ENCODE results near the gene RERE.
"Not testable (repeated sequence)": the region's sequence is repeated elsewhere in the genome, so short reads cannot be mapped to it uniquely, and the experiment has no call there.

RERE gene

GRCh38 chr1:8711151-8711550, 106.3 kb downstream of the RERE start:
- Histone ChIP-seq H3K4me1 (ENCODE audit: insufficient read depth, low read length) (peaks cover 44% of the 10 kb centered on the region), H2AFZ (ENCODE audit: low read depth, low read length) (no peak overlapping the region), H3K4me3 (ENCODE audit: low read length) (no peak overlapping the region), H3K36me3 (ENCODE audit: insufficient read depth, low read length) (no peaks in the 10 kb centered on the region), H3K27me3 (ENCODE audit: insufficient read depth, low read length) (no peaks in the 10 kb centered on the region), H3K9me3 (ENCODE audit: low read length) (no peaks in the 10 kb centered on the region)

DNA sequence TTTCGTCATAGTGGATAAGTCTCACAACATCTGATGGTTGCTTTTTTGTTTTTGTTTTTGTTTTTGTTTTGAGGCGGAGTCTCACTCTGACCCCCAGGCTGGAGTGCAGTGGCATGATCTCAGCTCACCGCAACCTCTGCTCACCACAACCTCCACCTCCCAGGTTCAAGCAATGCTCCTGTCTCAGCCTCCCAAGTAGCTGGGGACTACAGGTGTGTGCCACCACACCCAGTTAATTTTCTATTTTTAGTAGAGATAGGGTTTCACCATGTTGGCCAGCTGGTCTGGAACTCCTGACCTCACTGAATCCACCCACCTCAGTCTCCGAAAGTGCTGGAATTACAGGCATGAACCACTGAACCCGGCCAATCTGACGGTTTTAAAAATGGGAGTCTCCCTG, 109.2 kb downstream of the RERE start:
- no peaks in the 10 kb centered on the region for H3K27me3 ChIP-seq (ENCODE audit: insufficient read depth, low read length)
- peaks cover 70% of the 10 kb centered on the region for H3K4me1 ChIP-seq (ENCODE audit: insufficient read depth, low read length)
- no peaks in the 10 kb centered on the region for H3K9me3 ChIP-seq (ENCODE audit: low read length)
- H3K4me3 ChIP-seq (ENCODE audit: low read length), result no peak overlapping the region
- no peaks in the 10 kb centered on the region for H3K36me3 ChIP-seq (ENCODE audit: insufficient read depth, low read length)
- H2AFZ ChIP-seq (ENCODE audit: low read depth, low read length), result no peak overlapping the region

- H3K4me3 ChIP-seq (ENCODE audit: low read length), result peak overlapping the region; percentile 11
- peaks cover 59% of the 10 kb centered on the region for H3K4me1 ChIP-seq (ENCODE audit: insufficient read depth, low read length)
- H3K27me3 ChIP-seq (ENCODE audit: insufficient read depth, low read length), result no peaks in the 10 kb centered on the region
- no peaks in the 10 kb centered on the region for H3K36me3 ChIP-seq (ENCODE audit: insufficient read depth, low read length)
- no peaks in the 10 kb centered on the region for H3K9me3 ChIP-seq (ENCODE audit: low read length)
- no peak overlapping the region for H2AFZ ChIP-seq (ENCODE audit: low read depth, low read length)
Measured at GRCh38 chr1:8706995-8707396, 110.4 kb downstream of the RERE start.

GRCh38 chr1:8706291-8706690, 111.1 kb downstream of the RERE start:
- no peak overlapping the region for H2AFZ ChIP-seq (ENCODE audit: low read depth, low read length)
- no peaks in the 10 kb centered on the region for H3K9me3 ChIP-seq (ENCODE audit: low read length)
- H3K4me3 ChIP-seq (ENCODE audit: low read length), result no peak overlapping the region
- peaks cover 52% of the 10 kb centered on the region for H3K4me1 ChIP-seq (ENCODE audit: insufficient read depth, low read length)
- H3K36me3 ChIP-seq (ENCODE audit: insufficient read depth, low read length), result no peaks in the 10 kb centered on the region
- H3K27me3 ChIP-seq (ENCODE audit: insufficient read depth, low read length), result no peaks in the 10 kb centered on the region

GRCh38 chr1:8704866-8705506, 112.5 kb downstream of the RERE start:
- peaks cover 53% of the 10 kb centered on the region for H3K4me1 ChIP-seq (ENCODE audit: insufficient read depth, low read length)
- H3K9me3 ChIP-seq (ENCODE audit: low read length), result no peaks in the 10 kb centered on the region
- no peaks in the 10 kb centered on the region for H3K27me3 ChIP-seq (ENCODE audit: insufficient read depth, low read length)
- no peak overlapping the region for H3K4me3 ChIP-seq (ENCODE audit: low read length)
- no peaks in the 10 kb centered on the region for H3K36me3 ChIP-seq (ENCODE audit: insufficient read depth, low read length)
- H2AFZ ChIP-seq (ENCODE audit: low read depth, low read length), result no peak overlapping the region

- Histone ChIP-seq H3K4me3 (ENCODE audit: low read length) (peak overlapping the region; percentile 74), H3K36me3 (ENCODE audit: insufficient read depth, low read length) (no peaks in the 10 kb centered on the region), H2AFZ (ENCODE audit: low read depth, low read length) (no peak overlapping the region), H3K27me3 (ENCODE audit: insufficient read depth, low read length) (no peaks in the 10 kb centered on the region), H3K4me1 (ENCODE audit: insufficient read depth, low read length) (peaks cover 58% of the 10 kb centered on the region), H3K9me3 (ENCODE audit: low read length) (no peaks in the 10 kb centered on the region)
Measured at GRCh38 chr1:8702850-8703810, 114.3 kb downstream of the RERE start.

GRCh38 chr1:8702472-8702849, 115.0 kb downstream of the RERE start:
- H3K27me3 ChIP-seq (ENCODE audit: insufficient read depth, low read length), result no peaks in the 10 kb centered on the region
- H3K4me3 ChIP-seq (ENCODE audit: low read length), result peak overlapping the region; percentile 74
- H3K4me1 ChIP-seq (ENCODE audit: insufficient read depth, low read length), result peaks cover 53% of the 10 kb centered on the region
- no peaks in the 10 kb centered on the region for H3K36me3 ChIP-seq (ENCODE audit: insufficient read depth, low read length)
- no peaks in the 10 kb centered on the region for H3K9me3 ChIP-seq (ENCODE audit: low read length)
- no peak overlapping the region for H2AFZ ChIP-seq (ENCODE audit: low read depth, low read length)

DNA sequence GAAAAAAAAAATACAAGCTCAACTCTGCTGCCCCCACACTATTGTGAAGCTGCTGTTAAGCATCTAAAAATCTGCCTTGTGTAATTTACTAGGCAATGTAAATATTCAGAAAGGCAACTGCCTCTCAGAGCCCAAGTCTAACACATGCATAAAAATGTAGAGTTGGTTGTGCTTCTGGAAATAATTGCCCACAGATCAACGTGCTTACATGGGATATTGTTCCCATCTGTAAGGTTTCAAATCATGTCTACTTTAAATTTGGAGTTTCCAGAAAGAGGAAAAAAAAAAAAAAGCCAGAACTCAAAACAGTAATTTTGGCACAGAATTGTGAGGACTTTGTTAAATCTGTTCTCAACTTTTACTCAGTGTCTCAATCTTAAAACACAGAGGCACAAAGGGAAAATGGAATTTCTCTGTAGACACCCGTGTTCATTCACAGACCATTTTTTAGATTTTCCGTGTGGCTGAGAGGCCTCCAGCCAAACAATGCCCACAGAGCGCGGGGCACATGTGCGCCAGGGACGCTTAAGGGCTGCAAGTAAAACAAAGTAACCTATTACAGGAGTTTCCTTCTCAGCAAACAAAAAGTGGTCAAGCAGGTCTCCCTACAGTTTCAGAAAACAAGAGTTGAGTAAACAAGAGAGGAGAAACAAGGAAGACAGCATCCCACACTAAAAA, 115.5 kb downstream of the RERE start:
- Histone ChIP-seq H3K27me3 (ENCODE audit: insufficient read depth, low read length) (no peaks in the 10 kb centered on the region), H3K36me3 (ENCODE audit: insufficient read depth, low read length) (no peaks in the 10 kb centered on the region), H2AFZ (ENCODE audit: low read depth, low read length) (no peak overlapping the region), H3K9me3 (ENCODE audit: low read length) (no peaks in the 10 kb centered on the region), H3K4me1 (ENCODE audit: insufficient read depth, low read length) (peaks cover 49% of the 10 kb centered on the region), H3K4me3 (ENCODE audit: low read length) (peak overlapping the region; percentile 74)

DNA sequence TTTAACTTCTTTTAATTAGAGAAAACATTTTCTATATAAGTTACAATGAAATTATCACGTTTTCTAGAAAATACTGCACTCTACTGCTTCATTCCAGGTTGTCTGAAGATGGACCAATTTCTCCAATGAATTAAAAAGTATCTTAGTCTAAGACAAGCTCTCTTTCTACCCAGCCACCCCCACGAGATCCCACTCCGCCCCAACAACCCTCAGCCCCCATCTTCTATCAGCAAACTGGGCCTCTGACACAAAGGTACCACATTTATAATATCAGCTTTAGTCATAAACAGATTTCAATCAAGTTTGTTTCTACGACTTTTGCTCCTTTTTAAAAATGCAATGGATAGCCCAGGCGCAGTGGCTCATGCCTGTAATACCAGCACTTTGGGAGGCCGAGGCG, 117.8 kb downstream of the RERE start:
- Histone ChIP-seq H3K27me3 (ENCODE audit: insufficient read depth, low read length) (no peaks in the 10 kb centered on the region), H3K9me3 (ENCODE audit: low read length) (no peaks in the 10 kb centered on the region), H2AFZ (ENCODE audit: low read depth, low read length) (no peak overlapping the region), H3K36me3 (ENCODE audit: insufficient read depth, low read length) (no peaks in the 10 kb centered on the region), H3K4me3 (ENCODE audit: low read length) (no peak overlapping the region), H3K4me1 (ENCODE audit: insufficient read depth, low read length) (peaks cover 29% of the 10 kb centered on the region)

GRCh38 chr1:8698937-8699447, 118.4 kb downstream of the RERE start:
- H3K4me1 ChIP-seq (ENCODE audit: insufficient read depth, low read length), result peaks cover 22% of the 10 kb centered on the region
- H3K36me3 ChIP-seq (ENCODE audit: insufficient read depth, low read length), result no peaks in the 10 kb centered on the region
- H2AFZ ChIP-seq (ENCODE audit: low read depth, low read length), result no peak overlapping the region
- H3K27me3 ChIP-seq (ENCODE audit: insufficient read depth, low read length), result no peaks in the 10 kb centered on the region
- no peak overlapping the region for H3K4me3 ChIP-seq (ENCODE audit: low read length)
- H3K9me3 ChIP-seq (ENCODE audit: low read length), result no peaks in the 10 kb centered on the region

GRCh38 chr1:8698012-8698630, 119.3 kb downstream of the RERE start:
- Histone ChIP-seq H3K4me1 (ENCODE audit: insufficient read depth, low read length) (peaks cover 17% of the 10 kb centered on the region), H2AFZ (ENCODE audit: low read depth, low read length) (no peak overlapping the region), H3K9me3 (ENCODE audit: low read length) (peaks cover 4% of the 10 kb centered on the region), H3K36me3 (ENCODE audit: insufficient read depth, low read length) (no peaks in the 10 kb centered on the region), H3K27me3 (ENCODE audit: insufficient read depth, low read length) (no peaks in the 10 kb centered on the region), H3K4me3 (ENCODE audit: low read length) (no peak overlapping the region)

DNA sequence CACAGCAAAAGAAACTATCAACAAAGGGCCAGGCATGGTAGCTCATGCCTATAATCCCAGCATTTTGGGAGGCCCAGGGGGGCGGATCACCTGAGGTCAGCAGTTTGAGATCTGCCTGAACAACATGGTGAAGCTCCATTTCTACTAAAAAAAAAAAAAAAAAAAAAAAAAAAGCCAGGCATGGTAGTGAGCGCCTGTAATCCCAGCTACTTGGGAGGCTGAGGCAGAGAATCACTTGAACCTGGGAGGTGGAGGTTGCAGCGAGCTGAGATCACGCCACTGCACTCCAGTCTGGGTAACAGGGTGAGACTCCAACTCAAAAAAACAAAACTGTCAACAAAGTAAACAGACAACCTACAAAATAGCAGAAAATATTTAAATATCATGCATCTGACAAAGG, 122.0 kb downstream of the RERE start:
- H3K9me3 ChIP-seq (ENCODE audit: low read length); H3K27me3 ChIP-seq (ENCODE audit: insufficient read depth, low read length); H2AFZ ChIP-seq (ENCODE audit: low read depth, low read length); H3K4me3 ChIP-seq (ENCODE audit: low read length); H3K36me3 ChIP-seq (ENCODE audit: insufficient read depth, low read length): not testable (repeated sequence)
- peaks cover 15% of the 10 kb centered on the region for H3K4me1 ChIP-seq (ENCODE audit: insufficient read depth, low read length)

Measured in neuron (in vitro differentiated cells).